WTC11 (cell line): Measurements from ENCODE around the gene SLIRP. TPM values are rescaled to one million over a fixed set of nuclear protein-coding genes. Genes with fewer than 3 reads are reported as not detected.

Source experiments
- ATF3 ChIP-seq: sonication (generic); formaldehyde crosslinking; conservative IDR thresholded peaks from 2 replicates; pipeline ENCODE4 v1.8.1; 2022; ENCODE audit warnings: mild to moderate bottlenecking, missing genetic modification reagents
- E2F1 ChIP-seq: sonication (generic); formaldehyde crosslinking; IDR thresholded peaks from 2 replicates; pipeline ENCODE4 v1.8.0; 2022; ENCODE audit warnings: mild to moderate bottlenecking, missing genetic modification reagents
- E2F4 ChIP-seq: sonication (generic); formaldehyde crosslinking; IDR thresholded peaks from 2 replicates; pipeline ENCODE4 v1.8.1; 2022; ENCODE audit warnings: low read depth, mild to moderate bottlenecking, moderate library complexity, missing genetic modification reagents, borderline replicate concordance
- ELF4 ChIP-seq: sonication (generic); formaldehyde crosslinking; IDR thresholded peaks from 2 replicates; pipeline ENCODE4 v1.8.1; 2022; ENCODE audit warnings: low read depth, mild to moderate bottlenecking, moderate library complexity, missing genetic modification reagents
- FOXJ3 ChIP-seq: sonication (generic); formaldehyde crosslinking; IDR thresholded peaks from 2 replicates; pipeline ENCODE4 v1.9.0; 2021; ENCODE audit warnings: missing genetic modification reagents, mild to moderate bottlenecking, borderline replicate concordance
- GRHL2 ChIP-seq: fragments of 250-450 bp; sonication (Bioruptor Pico); IDR thresholded peaks from 2 replicates; pipeline ENCODE4 v1.8.0; 2022; ENCODE audit warnings: mild to moderate bottlenecking, moderate library complexity; ENCODE audit not compliant: insufficient replicate concordance, severe bottlenecking
- HMGXB4 ChIP-seq: sonication (generic); formaldehyde crosslinking; IDR thresholded peaks from 2 replicates; pipeline ENCODE4 v1.8.1; 2023; ENCODE audit warnings: mild to moderate bottlenecking, moderate library complexity, missing genetic modification reagents
- MLX ChIP-seq: sonication (generic); formaldehyde crosslinking; IDR thresholded peaks from 2 replicates; pipeline ENCODE4 v1.8.1; 2023; ENCODE audit warnings: mild to moderate bottlenecking, missing genetic modification reagents, moderate library complexity
- NFATC4 ChIP-seq: fragments of 250-450 bp; sonication (Bioruptor Pico); IDR thresholded peaks from 2 replicates; pipeline ENCODE4 v1.9.0; 2021; ENCODE audit warnings: mild to moderate bottlenecking
- NFE2L1 ChIP-seq: sonication (generic); formaldehyde crosslinking; IDR thresholded peaks from 2 replicates; pipeline ENCODE4 v1.8.1; 2023; ENCODE audit warnings: missing genetic modification reagents
- NFYB ChIP-seq: sonication (generic); formaldehyde crosslinking; conservative IDR thresholded peaks from 2 replicates; pipeline ENCODE4 v1.8.0; 2022; ENCODE audit warnings: low read depth, missing genetic modification reagents
- NR2C2 ChIP-seq: sonication (generic); formaldehyde crosslinking; IDR thresholded peaks from 2 replicates; pipeline ENCODE4 v1.8.0; 2022; ENCODE audit warnings: mild to moderate bottlenecking, missing genetic modification reagents
- OVOL2 ChIP-seq: fragments of 250-450 bp; sonication (Bioruptor Pico); IDR thresholded peaks from 2 replicates; pipeline ENCODE4 v1.9.0; 2021; ENCODE audit warnings: mild to moderate bottlenecking, borderline replicate concordance
- STAT6 ChIP-seq: sonication (generic); formaldehyde crosslinking; conservative IDR thresholded peaks from 2 replicates; pipeline ENCODE4 v1.8.1; 2023; ENCODE audit warnings: mild to moderate bottlenecking, low read depth, missing genetic modification reagents, moderate library complexity
- ZBTB21 ChIP-seq: sonication (generic); formaldehyde crosslinking; IDR thresholded peaks from 2 replicates; pipeline ENCODE4 v1.8.1; 2023; ENCODE audit warnings: mild to moderate bottlenecking, missing genetic modification reagents, borderline replicate concordance
- ZNF138 ChIP-seq: sonication (generic); formaldehyde crosslinking; conservative IDR thresholded peaks from 2 replicates; pipeline ENCODE4 v1.8.1; 2022; ENCODE audit warnings: mild to moderate bottlenecking, moderate library complexity, missing genetic modification reagents
- ZNF281 ChIP-seq: sonication (generic); formaldehyde crosslinking; IDR thresholded peaks from 2 replicates; pipeline ENCODE4 v1.8.0; 2023; ENCODE audit warnings: mild to moderate bottlenecking, missing genetic modification reagents
- ZNF416 ChIP-seq: fragments of 250-450 bp; sonication (Bioruptor Pico); IDR thresholded peaks from 2 replicates; pipeline ENCODE4 v1.9.0; 2021; ENCODE audit warnings: mild to moderate bottlenecking, inconsistent platforms
- ZNF671 ChIP-seq: fragments of 250-450 bp; sonication (Bioruptor Pico); IDR thresholded peaks from 2 replicates; pipeline ENCODE4 v1.8.0; 2021; ENCODE audit warnings: mild to moderate bottlenecking
- total RNA-seq: library from RNA; stranded (reverse); gene quantifications from 3 replicates; pipeline ENCODE4 v1.2.3, GENCODE V29; 2021
- TF ChIP-seq, protein P1 (sequence below): sonication (generic); formaldehyde crosslinking; IDR thresholded peaks from 2 replicates; pipeline ENCODE4 v1.8.1; 2023; ENCODE audit warnings: mild to moderate bottlenecking, missing genetic modification reagents, borderline replicate concordance
- TF ChIP-seq, protein P2 (sequence below): sonication (generic); formaldehyde crosslinking; IDR thresholded peaks from 2 replicates; pipeline ENCODE4 v1.8.1; 2022; ENCODE audit warnings: mild to moderate bottlenecking, moderate library complexity, missing genetic modification reagents
- TF ChIP-seq, protein P3 (sequence below): sonication (generic); formaldehyde crosslinking; IDR thresholded peaks from 2 replicates; pipeline ENCODE4 v1.8.0; 2022; ENCODE audit warnings: mild to moderate bottlenecking, missing genetic modification reagents

Gene SLIRP
- total RNA-seq, 1 experiment from 2014 or later = 377 TPM

DNA sequence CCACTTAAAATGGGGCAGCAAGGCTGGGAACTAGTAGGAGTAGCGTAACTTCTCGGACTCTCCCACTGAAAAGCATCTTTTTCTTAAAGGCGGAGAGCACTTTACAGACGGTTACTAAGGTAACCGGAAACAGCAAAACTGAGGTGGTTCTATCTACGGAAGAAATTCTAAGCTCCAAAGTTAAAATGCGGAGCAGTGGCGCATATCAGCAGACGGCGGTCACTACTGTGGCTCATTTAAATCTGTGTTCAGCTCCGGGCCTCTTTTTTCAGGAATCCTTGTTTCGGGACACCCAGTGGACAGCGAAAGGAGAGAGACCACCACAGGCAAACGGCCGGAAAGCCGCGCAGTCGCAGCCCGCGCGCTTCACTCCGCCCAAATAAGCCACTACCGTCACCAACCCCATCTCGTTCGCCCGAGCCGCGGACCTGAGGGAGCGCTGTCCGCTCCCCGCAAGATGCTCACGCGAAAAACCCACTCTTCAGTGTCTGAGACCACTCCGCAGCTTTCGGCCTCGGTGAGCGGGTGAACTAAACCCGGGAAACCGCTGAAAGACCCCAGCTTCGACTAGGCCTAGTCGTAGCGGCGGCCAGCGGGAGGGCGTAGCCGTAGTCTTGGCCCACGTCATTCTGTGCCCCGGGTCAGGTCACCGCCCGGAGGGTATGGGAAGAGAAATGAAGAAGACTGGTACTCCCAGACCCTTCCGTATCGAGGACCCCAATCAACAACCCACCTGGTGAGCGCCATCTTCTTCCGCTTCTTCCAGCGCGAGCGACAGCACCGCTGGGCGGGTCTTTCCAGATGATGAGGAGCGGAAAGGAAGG lies 52.7 kb downstream of the SLIRP start, which contains the start of gene SNW1 (continued):
- no peak for TF ChIP-seq NFE2L1 (CRISPR knock-in tag)
- TF ChIP-seq OVOL2 (CRISPR knock-in tag) = no peak
- TF ChIP-seq GRHL2 (CRISPR knock-in tag) = no peak
- no peak for TF ChIP-seq MLX (CRISPR knock-in tag)
- TF ChIP-seq ATF3 = no peak
- TF ChIP-seq, protein P1, sequence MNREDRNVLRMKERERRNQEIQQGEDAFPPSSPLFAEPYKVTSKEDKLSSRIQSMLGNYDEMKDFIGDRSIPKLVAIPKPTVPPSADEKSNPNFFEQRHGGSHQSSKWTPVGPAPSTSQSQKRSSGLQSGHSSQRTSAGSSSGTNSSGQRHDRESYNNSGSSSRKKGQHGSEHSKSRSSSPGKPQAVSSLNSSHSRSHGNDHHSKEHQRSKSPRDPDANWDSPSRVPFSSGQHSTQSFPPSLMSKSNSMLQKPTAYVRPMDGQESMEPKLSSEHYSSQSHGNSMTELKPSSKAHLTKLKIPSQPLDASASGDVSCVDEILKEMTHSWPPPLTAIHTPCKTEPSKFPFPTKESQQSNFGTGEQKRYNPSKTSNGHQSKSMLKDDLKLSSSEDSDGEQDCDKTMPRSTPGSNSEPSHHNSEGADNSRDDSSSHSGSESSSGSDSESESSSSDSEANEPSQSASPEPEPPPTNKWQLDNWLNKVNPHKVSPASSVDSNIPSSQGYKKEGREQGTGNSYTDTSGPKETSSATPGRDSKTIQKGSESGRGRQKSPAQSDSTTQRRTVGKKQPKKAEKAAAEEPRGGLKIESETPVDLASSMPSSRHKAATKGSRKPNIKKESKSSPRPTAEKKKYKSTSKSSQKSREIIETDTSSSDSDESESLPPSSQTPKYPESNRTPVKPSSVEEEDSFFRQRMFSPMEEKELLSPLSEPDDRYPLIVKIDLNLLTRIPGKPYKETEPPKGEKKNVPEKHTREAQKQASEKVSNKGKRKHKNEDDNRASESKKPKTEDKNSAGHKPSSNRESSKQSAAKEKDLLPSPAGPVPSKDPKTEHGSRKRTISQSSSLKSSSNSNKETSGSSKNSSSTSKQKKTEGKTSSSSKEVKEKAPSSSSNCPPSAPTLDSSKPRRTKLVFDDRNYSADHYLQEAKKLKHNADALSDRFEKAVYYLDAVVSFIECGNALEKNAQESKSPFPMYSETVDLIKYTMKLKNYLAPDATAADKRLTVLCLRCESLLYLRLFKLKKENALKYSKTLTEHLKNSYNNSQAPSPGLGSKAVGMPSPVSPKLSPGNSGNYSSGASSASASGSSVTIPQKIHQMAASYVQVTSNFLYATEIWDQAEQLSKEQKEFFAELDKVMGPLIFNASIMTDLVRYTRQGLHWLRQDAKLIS (CRISPR knock-in tag) = no peak
- TF ChIP-seq NR2C2 = no peak
- TF ChIP-seq ELF4 (CRISPR knock-in tag) = no peak
- TF ChIP-seq STAT6 (CRISPR knock-in tag) = no peak
- no peak for TF ChIP-seq NFATC4 (CRISPR knock-in tag)
- TF ChIP-seq ZNF281 (CRISPR knock-in tag) = no peak
- TF ChIP-seq ZBTB21 (CRISPR knock-in tag) = no peak
- TF ChIP-seq ZNF416 (CRISPR knock-in tag) = no peak; the same call in 1 of the 2 replicates
- no peak for TF ChIP-seq E2F4 (CRISPR knock-in tag)
- TF ChIP-seq ZNF671 = no peak
- TF ChIP-seq NFYB (CRISPR knock-in tag) = no peak
- TF ChIP-seq E2F1 (CRISPR knock-in tag) = no peak
- TF ChIP-seq, protein P2, sequence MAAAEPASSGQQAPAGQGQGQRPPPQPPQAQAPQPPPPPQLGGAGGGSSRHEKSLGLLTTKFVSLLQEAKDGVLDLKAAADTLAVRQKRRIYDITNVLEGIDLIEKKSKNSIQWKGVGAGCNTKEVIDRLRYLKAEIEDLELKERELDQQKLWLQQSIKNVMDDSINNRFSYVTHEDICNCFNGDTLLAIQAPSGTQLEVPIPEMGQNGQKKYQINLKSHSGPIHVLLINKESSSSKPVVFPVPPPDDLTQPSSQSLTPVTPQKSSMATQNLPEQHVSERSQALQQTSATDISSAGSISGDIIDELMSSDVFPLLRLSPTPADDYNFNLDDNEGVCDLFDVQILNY (CRISPR knock-in tag) = peak; percentile 34; the same call in 1 of the 2 replicates
- no peak for TF ChIP-seq ZNF138 (CRISPR knock-in tag)
- peak; percentile 71; the same call in 1 of the 2 replicates for TF ChIP-seq HMGXB4 (CRISPR knock-in tag)
- TF ChIP-seq FOXJ3 (CRISPR knock-in tag) = no peak
- TF ChIP-seq, protein P3, sequence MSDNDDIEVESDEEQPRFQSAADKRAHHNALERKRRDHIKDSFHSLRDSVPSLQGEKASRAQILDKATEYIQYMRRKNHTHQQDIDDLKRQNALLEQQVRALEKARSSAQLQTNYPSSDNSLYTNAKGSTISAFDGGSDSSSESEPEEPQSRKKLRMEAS (CRISPR knock-in tag) = peak; percentile 60
